HG03039 (cell line): Measurements from ENCODE around the gene TSPAN8.
"Not testable (repeated sequence)": the region's sequence is repeated elsewhere in the genome, so short reads cannot be mapped to it uniquely, and the experiment has no call there.

ENCODE experiments used
- ATAC-seq: cut with Tn5 transposase; IDR thresholded peaks from one replicate; pipeline ENCODE4 v1.9.1; 2021; ENCODE audit warnings: mild to moderate bottlenecking, moderate library complexity; ENCODE audit not compliant: unreplicated experiment

TSPAN8 gene

GRCh38 chr12:71157601-71158233 is at the start of gene TSPAN8:
Gene TSPAN8 (minus strand): TSS chr12:71157999. CDS start chr12:71157678, 321 bp downstream.
- no peak for ATAC-seq

- ATAC-seq: no peak
These were observed 43.4 kb upstream of the TSPAN8 start for GRCh38 chr12:71201136-71201679.

GRCh38 chr12:71200706-71201105 is 42.9 kb upstream of the TSPAN8 start:
- no peak for ATAC-seq

GRCh38 chr12:71197460-71197859 is 39.7 kb upstream of the TSPAN8 start:
- ATAC-seq: no peak

GRCh38 chr12:71195338-71195896 is 37.6 kb upstream of the TSPAN8 start:
- no peak for ATAC-seq

GRCh38 chr12:71194657-71195056 is 36.9 kb upstream of the TSPAN8 start:
- no peak for ATAC-seq

GRCh38 chr12:71193041-71193440 is 35.2 kb upstream of the TSPAN8 start:
- ATAC-seq: no peak

GRCh38 chr12:71191509-71192196 is 33.9 kb upstream of the TSPAN8 start:
- ATAC-seq: no peak

- no peak for ATAC-seq
These were observed 33.0 kb upstream of the TSPAN8 start for GRCh38 chr12:71190822-71191221.

- ATAC-seq: no peak
These were observed 29.6 kb upstream of the TSPAN8 start for GRCh38 chr12:71187379-71187778.

- no peak for ATAC-seq
These were observed 28.9 kb upstream of the TSPAN8 start for GRCh38 chr12:71186571-71187288.

- no peak for ATAC-seq
These were observed 26.0 kb upstream of the TSPAN8 start for GRCh38 chr12:71183846-71184245.

GRCh38 chr12:71183018-71183417 is 25.2 kb upstream of the TSPAN8 start:
- no peak for ATAC-seq

- ATAC-seq: no peak
These were observed 20.4 kb upstream of the TSPAN8 start for GRCh38 chr12:71178162-71178561.

GRCh38 chr12:71174825-71175224 is 17.0 kb upstream of the TSPAN8 start:
- ATAC-seq: no peak

GRCh38 chr12:71174146-71174545 is 16.3 kb upstream of the TSPAN8 start:
- no peak for ATAC-seq

- ATAC-seq: no peak
These were observed 12.7 kb upstream of the TSPAN8 start for GRCh38 chr12:71170456-71170855.

- ATAC-seq: no peak
These were observed 11.5 kb upstream of the TSPAN8 start for GRCh38 chr12:71169286-71169685.

GRCh38 chr12:71166862-71167496 is 9.2 kb upstream of the TSPAN8 start:
- no peak for ATAC-seq

GRCh38 chr12:71166280-71166679 is 8.5 kb upstream of the TSPAN8 start:
- ATAC-seq: no peak

GRCh38 chr12:71165780-71166179 is 8.0 kb upstream of the TSPAN8 start:
- ATAC-seq: not testable (repeated sequence)
